Spleen (tissue), 11 donors: ENCODE data around the gene FSTL1. TPM values are rescaled to one million over a fixed set of nuclear protein-coding genes. Genes with fewer than 3 reads are reported as not detected.

Experiments
- DNase-seq: peaks from one replicate; pipeline ENCODE4 v3.0.0-alpha.2; 2020
- H3K27ac ChIP-seq, 8 donors: fragments of 200-600 bp; sonication (generic) in 7 of 8; 1 replicate in 4 of 8; 2 replicates in 4 of 8; pipeline versions ENCODE4 v1.5.0 to v1.8.0; 2016 to 2021; ENCODE audit warnings: inconsistent platforms in 4 of 8, mild to moderate bottlenecking in 4 of 8, moderate library complexity in 1 of 8
- H3K27me3 ChIP-seq, 7 donors: fragments of 200-600 bp; sonication (generic) in 6 of 7; replicated peaks in 1 of 7; 1 replicate in 4 of 7; 2 replicates in 3 of 7; pipeline versions ENCODE4 v1.5.0 to v1.8.0; 2016 to 2021; ENCODE audit warnings: inconsistent platforms in 3 of 7, mild to moderate bottlenecking in 1 of 7
- H3K36me3 ChIP-seq, 6 donors: fragments of 200-600 bp; sonication (generic) in 5 of 6; 1 replicate in 4 of 6; 2 replicates in 2 of 6; pipeline versions ENCODE4 v1.5.0 to v1.8.0; 2016 to 2021; ENCODE audit warnings: inconsistent platforms in 2 of 6
- H3K4me1 ChIP-seq, 6 donors: fragments of 200-600 bp; sonication (generic) in 5 of 6; 1 replicate in 3 of 6; 2 replicates in 3 of 6; pipeline versions ENCODE4 v1.5.0 to v1.8.0; 2016 to 2021; ENCODE audit warnings: inconsistent platforms in 3 of 6
- H3K4me3 ChIP-seq, 8 donors: fragments of 200-600 bp; sonication (generic) in 7 of 8; 1 replicate in 4 of 8; 2 replicates in 4 of 8; pipeline versions ENCODE4 v1.5.0 to v1.8.0; 2016 to 2021; ENCODE audit warnings: inconsistent platforms in 4 of 8, mild to moderate bottlenecking in 4 of 8, moderate library complexity in 2 of 8
- H3K9me3 ChIP-seq, 8 donors: fragments of 200-600 bp; sonication (generic) in 7 of 8; 1 replicate in 4 of 8; 2 replicates in 4 of 8; pipeline versions ENCODE4 v1.5.0 to v1.8.0; 2016 to 2021; ENCODE audit warnings: inconsistent platforms in 4 of 8
- CTCF ChIP-seq, 11 experiments: fragments of 200-600 bp in 7 of 11; fragments of 450-650 bp in 4 of 11; sonication (generic) in 4 of 11; IDR thresholded peaks in 8 of 11; conservative IDR thresholded peaks in 3 of 11; 1 replicate in 7 of 11; 2 replicates in 4 of 11; pipeline versions ENCODE4 v1.4.0 to v1.8.0; 2016 to 2021; ENCODE audit warnings: antibody characterized with exemption in 11 of 11, inconsistent platforms in 4 of 11, mild to moderate bottlenecking in 1 of 11
- POLR2A ChIP-seq, 3 donors: fragments of 450-650 bp; IDR thresholded peaks; one replicate each; pipeline ENCODE4 v1.5.1; 2017; ENCODE audit warnings: antibody characterized with exemption in 3 of 3, mild to moderate bottlenecking in 1 of 3
- POLR2AphosphoS5 ChIP-seq, 3 donors: sonication (generic); formaldehyde crosslinking; IDR thresholded peaks; one replicate each; pipeline ENCODE4 v1.5.1; 2017; ENCODE audit warnings: antibody characterized with exemption in 3 of 3
- WGBS, 5 donors: extraction: QIAGEN DNeasy Blood & Tissue Kit in 3 of 5; methylation state at CpG; one replicate each; pipeline versions ENCODE4 v1.1.5 to v1.1.7; 2013 to 2018; 5-methylcytosine and 5-hydroxymethylcytosine counted together
- intact Hi-C: fragments of 100-400 bp; cut with DNase I; formaldehyde crosslinking; loops from one replicate; pipeline ENCODE4 v1.15.0; 2023; ENCODE audit warnings: low total_unique reads
- polyA plus RNA-seq, 3 donors: library from polyadenylated mRNA; stranded (reverse); fragments of 200-250 nt; gene quantifications; one replicate each; pipeline ENCODE4 v1.2.1, GENCODE V29; 2013
- total RNA-seq, 7 donors: library from RNA; depleted of rRNA in 3 of 7; stranded (reverse); fragments of >200 nt in 3 of 7; fragmentation: NEBNext Ultra II Directional in 4 of 7; extraction: Animal tissue kit (Norgen Biotek cat#: 25700) in 4 of 7; gene quantifications; one replicate each; pipeline versions ENCODE4 v1.1.0 to v1.2.1, GENCODE V29; 2016 to 2021
- donor health status: healthy with polysubstance abuse.
- donor health status: DM: no; HTN: no; CAD: no; lungs with moderate emphysema.
- donor health status: DM: no; HTN: no; CAD: no.
- donor health status: Bipolar disorder and iron deficiency.
- donor health status: healthy.
- donor health status: DM: no; HTN: no; CAD: no.
- donor health status: DM: yes; HTN: yes; CAD: no.

FSTL1 gene
- total and polyA plus RNA-seq, 10 donors, result 6.7 to 228 (median 99.3) TPM

- DNase-seq, result no peak
- 73 to 91% (median 87%) methylated on average over 9 of the region's 9 CpGs for WGBS, 5 donors
- TF ChIP-seq POLR2A (IDR thresholded peaks at IDR 0.05), result no peak
- TF ChIP-seq POLR2AphosphoS5 (IDR thresholded peaks at IDR 0.05), result no peak
- intact Hi-C loops, result no loop called here
- peaks cover 0 to 16% (median 0%) of the 10 kb centered on the region in 7 donors for H3K27me3 ChIP-seq
- peaks cover 0 to 15% (median 9%) of the 10 kb centered on the region in 6 donors for H3K4me1 ChIP-seq
- H3K36me3 ChIP-seq, result no peaks in the 10 kb centered on the region
- no peak overlapping the region for H3K4me3 ChIP-seq
- H3K9me3 ChIP-seq, result no peaks in the 10 kb centered on the region
- no peak overlapping the region for H3K27ac ChIP-seq
Measured at GRCh38 chr3:120460862-120461261, 10.1 kb upstream of the FSTL1 start.

GRCh38 chr3:120460181-120460790 is 9.5 kb upstream of the FSTL1 start:
- Histone ChIP-seq H3K27ac (no peak overlapping the region), H3K4me3 (no peak overlapping the region), H3K9me3 (no peaks in the 10 kb centered on the region), H3K27me3 (peaks cover 0 to 16% (median 0%) of the 10 kb centered on the region in 7 donors), H3K4me1 (peaks cover 0 to 15% (median 9%) of the 10 kb centered on the region in 6 donors), H3K36me3 (no peaks in the 10 kb centered on the region)
- TF ChIP-seq POLR2AphosphoS5 (IDR thresholded peaks at IDR 0.05) (no peak), POLR2A (IDR thresholded peaks at IDR 0.05) (no peak), CTCF (IDR thresholded peaks at IDR 0.05 in 8 of 11, conservative IDR thresholded peaks at IDR 0.05 in 3 of 11) (no peak)
- intact Hi-C loops, result no loop called here
- 64 to 87% (median 79%) methylated on average over 5 of the region's 5 CpGs for WGBS, 5 donors
- DNase-seq, result no peak

DNA sequence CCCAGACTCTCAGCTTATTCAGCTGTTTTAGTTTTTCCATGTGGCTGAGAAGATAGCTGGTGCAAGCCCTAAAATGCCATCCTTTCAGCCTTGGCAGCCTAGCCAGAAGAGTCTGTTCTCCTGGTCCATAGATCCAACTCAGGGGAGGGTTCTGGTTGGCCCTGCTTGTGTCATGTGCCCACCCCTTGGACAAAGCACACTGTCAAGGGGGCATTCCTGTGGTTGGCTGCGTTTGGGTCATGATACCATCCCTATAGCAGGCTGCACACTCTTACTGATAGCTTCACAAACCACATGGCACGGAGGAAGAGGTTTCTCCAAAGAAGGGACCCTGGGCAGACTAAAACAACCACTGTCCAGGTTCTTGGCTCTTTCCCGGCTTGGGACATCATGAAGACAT is 8.4 kb upstream of the FSTL1 start:
- intact Hi-C loops, result no loop called here
- H3K36me3 ChIP-seq, result no peaks in the 10 kb centered on the region
- WGBS, 5 donors, result 67 to 87% (median 83%) methylated on average over 2 to 3 of the region's 3 CpGs
- H3K9me3 ChIP-seq, result peaks cover 0 to 4% (median under 1%) of the 10 kb centered on the region in 8 donors
- TF ChIP-seq POLR2A (IDR thresholded peaks at IDR 0.05), result no peak
- peaks cover 0 to 16% (median 0%) of the 10 kb centered on the region in 7 donors for H3K27me3 ChIP-seq
- DNase-seq, result no peak
- H3K4me1 ChIP-seq, result peaks cover 0 to 15% (median 9%) of the 10 kb centered on the region in 6 donors
- no peak overlapping the region for H3K27ac ChIP-seq
- no peak overlapping the region for H3K4me3 ChIP-seq

- Histone ChIP-seq H3K4me1 (peaks cover 0 to 15% (median 9%) of the 10 kb centered on the region in 6 donors), H3K27me3 (peaks cover 0 to 16% (median 0%) of the 10 kb centered on the region in 7 donors), H3K36me3 (no peaks in the 10 kb centered on the region), H3K9me3 (peaks cover 0 to 12% (median 3%) of the 10 kb centered on the region in 8 donors), H3K27ac (no peak overlapping the region), H3K4me3 (no peak overlapping the region)
- no peak for DNase-seq
- intact Hi-C loops, result no loop called here
- TF ChIP-seq POLR2AphosphoS5 (IDR thresholded peaks at IDR 0.05) (no peak), POLR2A (IDR thresholded peaks at IDR 0.05) (no peak), CTCF (IDR thresholded peaks at IDR 0.05 in 8 of 11, conservative IDR thresholded peaks at IDR 0.05 in 3 of 11) (no peak)
Measured at GRCh38 chr3:120457827-120458226, 7.0 kb upstream of the FSTL1 start.

DNA sequence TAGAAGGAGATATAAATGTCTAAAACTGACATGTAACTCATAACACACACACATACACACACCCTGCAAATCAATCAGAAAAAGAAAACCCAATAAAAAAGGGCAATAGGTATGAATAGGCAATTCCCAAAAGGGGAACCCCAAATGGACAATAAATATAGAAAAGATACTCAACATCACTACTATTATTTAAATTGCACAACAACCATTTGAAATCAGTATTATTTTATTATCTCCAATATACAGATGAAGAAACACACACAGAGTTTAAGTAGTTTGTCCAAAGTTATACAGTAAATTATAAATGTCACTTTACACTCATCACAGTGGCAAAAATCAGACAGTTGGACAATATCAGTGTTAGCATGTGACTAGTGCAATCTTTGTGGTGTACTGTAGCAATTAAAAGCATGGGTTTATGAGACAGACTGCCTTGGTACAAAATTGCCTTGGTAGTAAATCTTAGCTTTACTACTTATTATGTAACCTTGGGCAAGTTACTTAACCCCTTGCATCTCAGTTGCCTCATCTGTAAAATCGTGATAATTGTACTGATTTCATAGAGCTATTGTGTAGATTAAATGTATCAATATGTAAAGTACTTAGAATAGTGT is 3.4 kb upstream of the FSTL1 start:
- Histone ChIP-seq H3K4me3 (no peak overlapping the region), H3K4me1 (peaks cover 0 to 24% (median 15%) of the 10 kb centered on the region in 6 donors), H3K36me3 (no peaks in the 10 kb centered on the region), H3K27ac (no peak overlapping the region), H3K27me3 (peaks cover 0 to 39% (median 21%) of the 10 kb centered on the region in 7 donors), H3K9me3 (peaks cover 0 to 12% (median 3%) of the 10 kb centered on the region in 8 donors)
- intact Hi-C loops, result no loop called here
- 71 to 84% (median 73%) methylated on average over 1 of the region's 1 CpG for WGBS, 5 donors
- TF ChIP-seq CTCF (IDR thresholded peaks at IDR 0.05 in 8 of 11, conservative IDR thresholded peaks at IDR 0.05 in 3 of 11), result no peak
- TF ChIP-seq POLR2A (IDR thresholded peaks at IDR 0.05), result no peak
- no peak for TF ChIP-seq POLR2AphosphoS5 (IDR thresholded peaks at IDR 0.05)
- no peak for DNase-seq
